Measurements from ENCODE around the gene RAD51AP2. TPM values are rescaled to one million over a fixed set of nuclear protein-coding genes. Genes with fewer than 3 reads are reported as not detected.

Gene RAD51AP2
- total and polyA plus RNA-seq, 2 donors (not counting 1 experiment from before 2014, with no cell fraction given), result 0.02 to 0.17 TPM

- H3K27me3 ChIP-seq (ENCODE audit: control insufficient read depth, insufficient read depth, low read length), result peaks cover 2% of the 10 kb centered on the region
- H3K9ac ChIP-seq (ENCODE audit: insufficient read depth, low read length), result no peak overlapping the region
- H3K27ac ChIP-seq (ENCODE audit: insufficient read depth, low read length), result no peak overlapping the region
- H3K4me3 ChIP-seq (replicated peaks in 1 of 4; ENCODE audit: control extremely low read depth in 1 of 4, insufficient read depth in 1 of 4, low read depth in 3 of 4, low read length in 4 of 4), result no peak overlapping the region
- no peaks in the 10 kb centered on the region for H4K20me1 ChIP-seq (ENCODE audit: control insufficient read depth, extremely low read depth, insufficient read depth, low read length)
- H3K9me3 ChIP-seq (ENCODE audit: control insufficient read depth, insufficient read depth, low read depth, low read length), result no peaks in the 10 kb centered on the region
- DNase-seq (ENCODE audit: low read depth in 2 of 2), result no peak
- H2AFZ ChIP-seq (ENCODE audit: low read length), result no peak overlapping the region
- no peaks in the 10 kb centered on the region for H3K79me2 ChIP-seq (ENCODE audit: control insufficient read depth, insufficient read depth, low read length)
- TF ChIP-seq CTCF (conservative IDR thresholded peaks at IDR 0.05 in 1 of 2, IDR thresholded peaks at IDR 0.05 in 1 of 2; ENCODE audit: low read depth in 1 of 2, low read length in 2 of 2), result no peak
- no peak for TF ChIP-seq EZH2 (IDR thresholded peaks at IDR 0.05; ENCODE audit: low read length, missing control alignments)
- no peak overlapping the region for H3K4me2 ChIP-seq (ENCODE audit: extremely low read depth, insufficient read depth, low read length)
- H3K4me1 ChIP-seq (ENCODE audit: control insufficient read depth, extremely low read depth, insufficient read depth, low read length), result no peaks in the 10 kb centered on the region
- no peaks in the 10 kb centered on the region for H3K36me3 ChIP-seq (ENCODE audit: control insufficient read depth, insufficient read depth, low read length)
Observed at GRCh38 chr2:17545680-17546613, 27.7 kb upstream of the RAD51AP2 start.

GRCh38 chr2:17544256-17544655 lies 26.0 kb upstream of the RAD51AP2 start:
- Histone ChIP-seq H3K9me3 (ENCODE audit: control insufficient read depth, insufficient read depth, low read depth, low read length) (no peaks in the 10 kb centered on the region), H3K9ac (ENCODE audit: insufficient read depth, low read length) (no peak overlapping the region), H3K4me2 (ENCODE audit: extremely low read depth, insufficient read depth, low read length) (no peak overlapping the region), H3K27me3 (ENCODE audit: control insufficient read depth, insufficient read depth, low read length) (peaks cover 2% of the 10 kb centered on the region), H3K79me2 (ENCODE audit: control insufficient read depth, insufficient read depth, low read length) (no peaks in the 10 kb centered on the region), H3K4me3 (replicated peaks in 1 of 4; ENCODE audit: control extremely low read depth in 1 of 4, insufficient read depth in 1 of 4, low read depth in 3 of 4, low read length in 4 of 4) (no peak overlapping the region), H3K36me3 (ENCODE audit: control insufficient read depth, insufficient read depth, low read length) (no peaks in the 10 kb centered on the region), H2AFZ (ENCODE audit: low read length) (no peak overlapping the region), H3K4me1 (ENCODE audit: control insufficient read depth, extremely low read depth, insufficient read depth, low read length) (peaks cover 1% of the 10 kb centered on the region), H3K27ac (ENCODE audit: insufficient read depth, low read length) (no peak overlapping the region), H4K20me1 (ENCODE audit: control insufficient read depth, extremely low read depth, insufficient read depth, low read length) (no peaks in the 10 kb centered on the region)
- DNase-seq (ENCODE audit: low read depth in 2 of 2), result peak; percentile 65 to 71
- TF ChIP-seq CTCF (conservative IDR thresholded peaks at IDR 0.05 in 1 of 2, IDR thresholded peaks at IDR 0.05 in 1 of 2; ENCODE audit: low read depth in 1 of 2, low read length in 2 of 2) (no peak), EZH2 (IDR thresholded peaks at IDR 0.05; ENCODE audit: low read length, missing control alignments) (no peak)

- peak in 1 of 2 donors; percentile 59 for DNase-seq (ENCODE audit: low read depth in 2 of 2)
- no peak overlapping the region for H2AFZ ChIP-seq (ENCODE audit: low read length)
- TF ChIP-seq EZH2 (IDR thresholded peaks at IDR 0.05; ENCODE audit: low read length, missing control alignments) (no peak), CTCF (conservative IDR thresholded peaks at IDR 0.05 in 1 of 2, IDR thresholded peaks at IDR 0.05 in 1 of 2; ENCODE audit: low read depth in 1 of 2, low read length in 2 of 2) (no peak)
- H3K4me1 ChIP-seq (ENCODE audit: control insufficient read depth, extremely low read depth, insufficient read depth, low read length), result peaks cover 2% of the 10 kb centered on the region
- H4K20me1 ChIP-seq (ENCODE audit: control insufficient read depth, extremely low read depth, insufficient read depth, low read length), result no peaks in the 10 kb centered on the region
- no peaks in the 10 kb centered on the region for H3K9me3 ChIP-seq (ENCODE audit: control insufficient read depth, insufficient read depth, low read depth, low read length)
- no peaks in the 10 kb centered on the region for H3K79me2 ChIP-seq (ENCODE audit: control insufficient read depth, insufficient read depth, low read length)
- no peak overlapping the region for H3K9ac ChIP-seq (ENCODE audit: insufficient read depth, low read length)
- H3K27me3 ChIP-seq (ENCODE audit: control insufficient read depth, insufficient read depth, low read length), result peaks cover 2% of the 10 kb centered on the region
- no peak overlapping the region for H3K27ac ChIP-seq (ENCODE audit: insufficient read depth, low read length)
- no peak overlapping the region for H3K4me3 ChIP-seq (replicated peaks in 1 of 4; ENCODE audit: control extremely low read depth in 1 of 4, insufficient read depth in 1 of 4, low read depth in 3 of 4, low read length in 4 of 4)
- H3K4me2 ChIP-seq (ENCODE audit: extremely low read depth, insufficient read depth, low read length), result no peak overlapping the region
- H3K36me3 ChIP-seq (ENCODE audit: control insufficient read depth, insufficient read depth, low read length), result no peaks in the 10 kb centered on the region
Observed at GRCh38 chr2:17543848-17544247, 25.6 kb upstream of the RAD51AP2 start.
